ENCODE data around the gene BUD13. TPM values are rescaled to one million over a fixed set of nuclear protein-coding genes. Genes with fewer than 3 reads are reported as not detected.
A peak's percentile ranks its signal among the peaks of the same experiment; 100 is the strongest.

Gene BUD13
- total RNA-seq, 1 experiment from 2014 or later: 22.9 TPM

DNA sequence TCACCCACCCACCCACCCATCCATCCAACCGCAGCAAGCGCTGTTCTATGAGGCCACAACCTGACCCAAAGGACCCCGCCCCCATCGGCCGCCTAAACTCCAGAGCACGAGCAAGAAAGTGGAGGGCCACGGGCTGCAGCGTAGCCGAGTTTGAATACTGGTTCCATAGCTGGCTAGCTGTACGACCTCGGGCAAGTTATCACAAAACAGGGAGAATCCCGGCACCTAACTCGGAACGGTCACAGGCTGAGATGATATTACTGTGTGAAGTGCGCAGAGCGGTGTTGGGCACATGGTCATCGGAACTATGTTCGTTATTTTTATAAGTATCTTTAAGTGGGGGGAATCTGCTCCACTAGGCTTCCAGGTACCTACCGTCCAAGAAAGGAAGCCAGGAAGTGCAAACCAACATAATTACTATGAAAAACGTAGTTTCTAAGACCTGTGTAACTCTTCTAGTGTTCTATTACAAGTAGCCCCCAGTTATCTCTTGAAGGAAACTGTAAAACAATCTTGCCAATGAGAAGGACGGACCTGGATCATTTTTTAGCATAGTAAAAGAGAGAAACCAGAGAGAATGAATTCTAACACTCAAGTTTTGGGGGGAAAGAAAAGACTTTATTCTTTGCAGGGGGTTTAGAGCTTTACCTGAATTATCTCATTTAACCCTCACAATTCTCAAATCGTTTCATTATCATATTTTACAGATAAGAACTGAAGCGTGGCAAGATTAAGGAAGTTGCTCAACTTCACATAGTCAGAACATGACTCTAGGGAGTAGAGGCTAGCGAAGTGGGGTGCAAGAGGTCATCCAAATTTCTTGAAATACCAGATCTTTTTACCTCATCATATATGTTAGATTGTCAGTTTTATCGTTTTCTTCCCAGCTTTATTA is 663 bp upstream of the BUD13 start:
- POLR2A ChIA-PET: no interaction called here
- peak overlapping the region; percentile 83 for H3K4me2 ChIP-seq (ENCODE audit: low read length)
- H2AFZ ChIP-seq (ENCODE audit: low read depth, low read length, poor library complexity, severe bottlenecking): peak overlapping the region; percentile 55
- peak overlapping the region; percentile 84 to 94 for H3K4me3 ChIP-seq (replicated peaks in 1 of 2; ENCODE audit: low read depth in 1 of 2, low read length in 2 of 2)
- no peaks in the 10 kb centered on the region for H4K20me1 ChIP-seq (ENCODE audit: insufficient read depth)
- BruUV-seq (replicated peaks): TSS peak; percentile 89
- peak overlapping the region; percentile 82 for H3K9ac ChIP-seq (ENCODE audit: low read length)
- H3K4me1 ChIP-seq (ENCODE audit: control insufficient read depth in 1 of 2, insufficient read depth in 2 of 2, low read length in 2 of 2): peaks cover 10 to 21% of the 10 kb centered on the region in 2 experiments; a peak in 3 of 4 replicates
- no peaks in the 10 kb centered on the region for H3K27me3 ChIP-seq (ENCODE audit: insufficient read depth, low read length)
- H3K9me2 ChIP-seq (ENCODE audit: insufficient read depth): no peaks in the 10 kb centered on the region
- CTCF ChIA-PET: interaction anchor here (1.0 to 2.0 kb wide), 3 partner anchors 14 to 30 kb away, joined by 3 to 6 read pairs (median 4); partner anchors contain the start of genes APOA5 and ZPR1
- no peak for TF ChIP-seq SRF (IDR thresholded peaks at IDR 0.05; ENCODE audit: low read depth)
- TF ChIP-seq, protein P1, sequence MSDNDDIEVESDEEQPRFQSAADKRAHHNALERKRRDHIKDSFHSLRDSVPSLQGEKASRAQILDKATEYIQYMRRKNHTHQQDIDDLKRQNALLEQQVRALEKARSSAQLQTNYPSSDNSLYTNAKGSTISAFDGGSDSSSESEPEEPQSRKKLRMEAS (IDR thresholded peaks at IDR 0.05): 0 out of 2 replicates have a peak, but pooled peaks have one; percentile 3
- TF ChIP-seq CEBPB (IDR thresholded peaks at IDR 0.05; ENCODE audit: low read depth): peak; percentile 47; the same call in 1 of the 2 replicates
- ATAC-seq (peak; percentile 24), DNase-seq (ENCODE audit: low read depth, low spot score) (no peak)
- RAD21 ChIA-PET (ENCODE audit: low non-redundant PET in 1 of 2, low total read pairs in 2 of 2, uncharacterized antibody in 2 of 2, unreplicated experiment in 2 of 2): no interaction called here
- intact Hi-C loops (cut with micrococcal nuclease): no loop called here
- H3K79me2 ChIP-seq (ENCODE audit: insufficient read depth, low read length): peaks cover 32% of the 10 kb centered on the region
- H3K9me3 ChIP-seq (ENCODE audit: control insufficient read depth in 1 of 2, insufficient read depth in 1 of 2, low read depth in 1 of 2, low read length in 2 of 2): no peaks in the 10 kb centered on the region
- peaks cover 10 to 20% of the 10 kb centered on the region in 2 experiments; a peak in 3 of 4 replicates for H3K36me3 ChIP-seq (ENCODE audit: control insufficient read depth in 1 of 2, insufficient read depth in 2 of 2, low read length in 2 of 2)
- peak overlapping the region; percentile 91 for H3K27ac ChIP-seq (ENCODE audit: low read depth, low read length)

DNA sequence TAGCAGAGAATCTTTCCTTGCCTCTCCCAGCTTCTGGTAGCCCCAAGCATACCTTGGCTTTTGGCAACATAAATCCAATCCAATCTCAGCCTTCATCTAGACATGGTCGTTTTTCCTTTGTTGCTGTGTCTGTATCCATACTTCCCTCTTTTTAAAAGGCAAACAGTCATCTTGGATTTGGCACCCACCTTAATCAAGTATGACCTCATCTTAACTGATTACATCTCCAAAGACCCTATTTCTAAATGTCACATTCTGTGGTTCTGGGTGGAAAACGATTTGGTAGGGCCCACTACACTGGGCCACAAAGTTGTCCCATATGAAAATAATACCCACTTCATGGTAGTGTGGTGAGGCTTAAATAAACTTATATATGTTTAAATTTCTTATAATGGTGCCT is 852 bp downstream of the BUD13 start:
- Histone ChIP-seq H3K4me3 (replicated peaks in 1 of 2; ENCODE audit: low read depth in 1 of 2, low read length in 2 of 2) (peak overlapping the region; percentile 84 to 94), H3K4me1 (ENCODE audit: control insufficient read depth in 1 of 2, insufficient read depth in 2 of 2, low read length in 2 of 2) (peaks cover 10 to 21% of the 10 kb centered on the region in 2 experiments; a peak in 3 of 4 replicates), H3K79me2 (ENCODE audit: insufficient read depth, low read length) (peaks cover 36% of the 10 kb centered on the region), H3K36me3 (ENCODE audit: control insufficient read depth in 1 of 2, insufficient read depth in 2 of 2, low read length in 2 of 2) (peaks cover 8 to 17% of the 10 kb centered on the region in 2 experiments; a peak in 3 of 4 replicates), H3K9me2 (ENCODE audit: insufficient read depth) (no peaks in the 10 kb centered on the region), H3K9me3 (ENCODE audit: control insufficient read depth in 1 of 2, insufficient read depth in 1 of 2, low read depth in 1 of 2, low read length in 2 of 2) (no peaks in the 10 kb centered on the region), H3K9ac (ENCODE audit: low read length) (peak overlapping the region; percentile 82), H3K27me3 (ENCODE audit: insufficient read depth, low read length) (no peaks in the 10 kb centered on the region), H4K20me1 (ENCODE audit: insufficient read depth) (no peaks in the 10 kb centered on the region), H3K4me2 (ENCODE audit: low read length) (peak overlapping the region; percentile 83), H2AFZ (ENCODE audit: low read depth, low read length, poor library complexity, severe bottlenecking) (no peak overlapping the region), H3K27ac (ENCODE audit: low read depth, low read length) (peak overlapping the region; percentile 91)
- ChIA-PET RAD21 (ENCODE audit: low non-redundant PET in 1 of 2, low total read pairs in 2 of 2, uncharacterized antibody in 2 of 2, unreplicated experiment in 2 of 2) (no interaction called here), CTCF (no interaction called here), POLR2A (no interaction called here)
- no peak for ATAC-seq
- intact Hi-C loops (cut with micrococcal nuclease): no loop called here
- BruUV-seq (replicated peaks): TSS peak; percentile 56
- DNase-seq (ENCODE audit: low read depth, low spot score): no peak
- TF ChIP-seq ELF1 (IDR thresholded peaks at IDR 0.05; ENCODE audit: borderline replicate concordance, low read depth) (no peak), EZH2phosphoT487 (IDR thresholded peaks at IDR 0.05; ENCODE audit: borderline replicate concordance) (no peak), EGR1 (IDR thresholded peaks at IDR 0.05; ENCODE audit: low read depth) (no peak), POLR2AphosphoS5 (IDR thresholded peaks at IDR 0.05; ENCODE audit: low read depth, low read length) (no peak), ZNF274 (IDR thresholded peaks at IDR 0.05; ENCODE audit: low read depth, low read length) (no peak), TCF7L2 (IDR thresholded peaks at IDR 0.05; ENCODE audit: borderline replicate concordance, extremely low read depth, insufficient read depth, insufficient read length) (no peak), SP1 (IDR thresholded peaks at IDR 0.05; ENCODE audit: low read depth) (no peak)
- TF ChIP-seq, protein P2, sequence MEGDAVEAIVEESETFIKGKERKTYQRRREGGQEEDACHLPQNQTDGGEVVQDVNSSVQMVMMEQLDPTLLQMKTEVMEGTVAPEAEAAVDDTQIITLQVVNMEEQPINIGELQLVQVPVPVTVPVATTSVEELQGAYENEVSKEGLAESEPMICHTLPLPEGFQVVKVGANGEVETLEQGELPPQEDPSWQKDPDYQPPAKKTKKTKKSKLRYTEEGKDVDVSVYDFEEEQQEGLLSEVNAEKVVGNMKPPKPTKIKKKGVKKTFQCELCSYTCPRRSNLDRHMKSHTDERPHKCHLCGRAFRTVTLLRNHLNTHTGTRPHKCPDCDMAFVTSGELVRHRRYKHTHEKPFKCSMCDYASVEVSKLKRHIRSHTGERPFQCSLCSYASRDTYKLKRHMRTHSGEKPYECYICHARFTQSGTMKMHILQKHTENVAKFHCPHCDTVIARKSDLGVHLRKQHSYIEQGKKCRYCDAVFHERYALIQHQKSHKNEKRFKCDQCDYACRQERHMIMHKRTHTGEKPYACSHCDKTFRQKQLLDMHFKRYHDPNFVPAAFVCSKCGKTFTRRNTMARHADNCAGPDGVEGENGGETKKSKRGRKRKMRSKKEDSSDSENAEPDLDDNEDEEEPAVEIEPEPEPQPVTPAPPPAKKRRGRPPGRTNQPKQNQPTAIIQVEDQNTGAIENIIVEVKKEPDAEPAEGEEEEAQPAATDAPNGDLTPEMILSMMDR (IDR thresholded peaks at IDR 0.05 in 2 of 3, conservative IDR thresholded peaks at IDR 0.05 in 1 of 3; ENCODE audit: borderline replicate concordance in 1 of 3, insufficient read depth in 1 of 3, low read depth in 2 of 3, low read length in 2 of 3): no peak
- TF ChIP-seq, protein P3, sequence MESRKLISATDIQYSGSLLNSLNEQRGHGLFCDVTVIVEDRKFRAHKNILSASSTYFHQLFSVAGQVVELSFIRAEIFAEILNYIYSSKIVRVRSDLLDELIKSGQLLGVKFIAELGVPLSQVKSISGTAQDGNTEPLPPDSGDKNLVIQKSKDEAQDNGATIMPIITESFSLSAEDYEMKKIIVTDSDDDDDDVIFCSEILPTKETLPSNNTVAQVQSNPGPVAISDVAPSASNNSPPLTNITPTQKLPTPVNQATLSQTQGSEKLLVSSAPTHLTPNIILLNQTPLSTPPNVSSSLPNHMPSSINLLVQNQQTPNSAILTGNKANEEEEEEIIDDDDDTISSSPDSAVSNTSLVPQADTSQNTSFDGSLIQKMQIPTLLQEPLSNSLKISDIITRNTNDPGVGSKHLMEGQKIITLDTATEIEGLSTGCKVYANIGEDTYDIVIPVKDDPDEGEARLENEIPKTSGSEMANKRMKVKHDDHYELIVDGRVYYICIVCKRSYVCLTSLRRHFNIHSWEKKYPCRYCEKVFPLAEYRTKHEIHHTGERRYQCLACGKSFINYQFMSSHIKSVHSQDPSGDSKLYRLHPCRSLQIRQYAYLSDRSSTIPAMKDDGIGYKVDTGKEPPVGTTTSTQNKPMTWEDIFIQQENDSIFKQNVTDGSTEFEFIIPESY (IDR thresholded peaks at IDR 0.05; ENCODE audit: extremely low read depth, insufficient replicate concordance, low read length): no peak

All from HCT116 (cell line).